ENCODE results near the gene CRELD2.

CRELD2 gene

GRCh38 chr22:49899530-49899929 is 18.9 kb upstream of the CRELD2 start:
- no peaks in the 10 kb centered on the region for H3K4me1 ChIP-seq (ENCODE audit: control insufficient read depth in 5 of 5, insufficient read depth in 5 of 5, low read length in 5 of 5)
- no peak overlapping the region for H3K9ac ChIP-seq (ENCODE audit: low read length in 5 of 5)
- peaks cover 0 to 12% (median 2%) of the 10 kb centered on the region in 5 donors for H3K9me3 ChIP-seq (ENCODE audit: control insufficient read depth in 5 of 5, low read length in 5 of 5)
- no peak overlapping the region for H3K27ac ChIP-seq (ENCODE audit: low read depth, low read length)
- H3K4me3 ChIP-seq (ENCODE audit: low read depth in 1 of 5, low read length in 5 of 5) = no peak overlapping the region
- H3K27me3 ChIP-seq (ENCODE audit: control insufficient read depth in 5 of 5, insufficient read depth in 4 of 5, low read length in 5 of 5) = no peaks in the 10 kb centered on the region
- H3K36me3 ChIP-seq (ENCODE audit: control insufficient read depth in 5 of 5, insufficient read depth in 5 of 5, low read length in 5 of 5) = peaks cover 0 to 47% (median 40%) of the 10 kb centered on the region in 5 donors

- peaks cover 0 to 57% (median 43%) of the 10 kb centered on the region in 5 donors for H3K36me3 ChIP-seq (ENCODE audit: control insufficient read depth in 5 of 5, insufficient read depth in 5 of 5, low read length in 5 of 5)
- no peaks in the 10 kb centered on the region for H3K27me3 ChIP-seq (ENCODE audit: control insufficient read depth in 5 of 5, insufficient read depth in 4 of 5, low read length in 5 of 5)
- H3K4me3 ChIP-seq (ENCODE audit: low read depth in 1 of 5, low read length in 5 of 5) = no peak overlapping the region
- peaks cover 0 to 1% (median 0%) of the 10 kb centered on the region in 5 donors for H3K4me1 ChIP-seq (ENCODE audit: control insufficient read depth in 5 of 5, insufficient read depth in 5 of 5, low read length in 5 of 5)
- peaks cover 0 to 12% (median 0%) of the 10 kb centered on the region in 5 donors for H3K9me3 ChIP-seq (ENCODE audit: control insufficient read depth in 5 of 5, low read length in 5 of 5)
- no peak overlapping the region for H3K9ac ChIP-seq (ENCODE audit: low read length in 5 of 5)
- H3K27ac ChIP-seq (ENCODE audit: low read depth, low read length) = no peak overlapping the region
Observed at GRCh38 chr22:49900441-49901230, 17.8 kb upstream of the CRELD2 start.

- Histone ChIP-seq H3K9ac (ENCODE audit: low read length in 5 of 5) (no peak overlapping the region), H3K9me3 (ENCODE audit: control insufficient read depth in 5 of 5, low read length in 5 of 5) (peaks cover 0 to 12% (median 0%) of the 10 kb centered on the region in 5 donors), H3K36me3 (ENCODE audit: control insufficient read depth in 5 of 5, insufficient read depth in 5 of 5, low read length in 5 of 5) (peaks cover 0 to 65% (median 47%) of the 10 kb centered on the region in 5 donors), H3K4me1 (ENCODE audit: control insufficient read depth in 5 of 5, insufficient read depth in 5 of 5, low read length in 5 of 5) (peaks cover 0 to 1% (median 0%) of the 10 kb centered on the region in 5 donors), H3K27ac (ENCODE audit: low read depth, low read length) (no peak overlapping the region), H3K27me3 (ENCODE audit: control insufficient read depth in 5 of 5, insufficient read depth in 4 of 5, low read length in 5 of 5) (no peaks in the 10 kb centered on the region), H3K4me3 (ENCODE audit: low read depth in 1 of 5, low read length in 5 of 5) (no peak overlapping the region)
Observed at GRCh38 chr22:49901457-49901856, 17.0 kb upstream of the CRELD2 start.

GRCh38 chr22:49903322-49904039 is 15.0 kb upstream of the CRELD2 start:
- H3K4me3 ChIP-seq (ENCODE audit: low read depth in 1 of 5, low read length in 5 of 5) = no peak overlapping the region
- H3K4me1 ChIP-seq (ENCODE audit: control insufficient read depth in 5 of 5, insufficient read depth in 5 of 5, low read length in 5 of 5) = peaks cover 0 to 1% (median 0%) of the 10 kb centered on the region in 5 donors
- H3K9me3 ChIP-seq (ENCODE audit: control insufficient read depth in 5 of 5, low read length in 5 of 5) = peaks cover 0 to 6% (median 0%) of the 10 kb centered on the region in 5 donors
- H3K9ac ChIP-seq (ENCODE audit: low read length in 5 of 5) = no peak overlapping the region
- H3K36me3 ChIP-seq (ENCODE audit: control insufficient read depth in 5 of 5, insufficient read depth in 5 of 5, low read length in 5 of 5) = peaks cover 0 to 84% (median 60%) of the 10 kb centered on the region in 5 donors
- H3K27me3 ChIP-seq (ENCODE audit: control insufficient read depth in 5 of 5, insufficient read depth in 4 of 5, low read length in 5 of 5) = no peaks in the 10 kb centered on the region
- H3K27ac ChIP-seq (ENCODE audit: low read depth, low read length) = no peak overlapping the region

- Histone ChIP-seq H3K27me3 (ENCODE audit: control insufficient read depth in 5 of 5, insufficient read depth in 4 of 5, low read length in 5 of 5) (no peaks in the 10 kb centered on the region), H3K36me3 (ENCODE audit: control insufficient read depth in 5 of 5, insufficient read depth in 5 of 5, low read length in 5 of 5) (peaks cover 0 to 88% (median 62%) of the 10 kb centered on the region in 5 donors), H3K9ac (ENCODE audit: low read length in 5 of 5) (no peak overlapping the region), H3K4me1 (ENCODE audit: control insufficient read depth in 5 of 5, insufficient read depth in 5 of 5, low read length in 5 of 5) (peaks cover 0 to 1% (median 0%) of the 10 kb centered on the region in 5 donors), H3K4me3 (ENCODE audit: low read depth in 1 of 5, low read length in 5 of 5) (no peak overlapping the region), H3K27ac (ENCODE audit: low read depth, low read length) (no peak overlapping the region), H3K9me3 (ENCODE audit: control insufficient read depth in 5 of 5, low read length in 5 of 5) (peaks cover 0 to 6% (median 0%) of the 10 kb centered on the region in 5 donors)
Observed at GRCh38 chr22:49904040-49904369, 14.4 kb upstream of the CRELD2 start.

- Histone ChIP-seq H3K36me3 (ENCODE audit: control insufficient read depth in 5 of 5, insufficient read depth in 5 of 5, low read length in 5 of 5) (peaks cover 0 to 94% (median 70%) of the 10 kb centered on the region in 5 donors), H3K27me3 (ENCODE audit: control insufficient read depth in 5 of 5, insufficient read depth in 4 of 5, low read length in 5 of 5) (no peaks in the 10 kb centered on the region), H3K4me3 (ENCODE audit: low read depth in 1 of 5, low read length in 5 of 5) (no peak overlapping the region), H3K4me1 (ENCODE audit: control insufficient read depth in 5 of 5, insufficient read depth in 5 of 5, low read length in 5 of 5) (peaks cover 0 to 1% (median 0%) of the 10 kb centered on the region in 5 donors), H3K27ac (ENCODE audit: low read depth, low read length) (no peak overlapping the region), H3K9ac (ENCODE audit: low read length in 5 of 5) (peak overlapping the region in 1 of 5 donors; percentile 38), H3K9me3 (ENCODE audit: control insufficient read depth in 5 of 5, low read length in 5 of 5) (peaks cover 0 to 6% (median 0%) of the 10 kb centered on the region in 5 donors)
Observed at GRCh38 chr22:49905465-49905864, 13.0 kb upstream of the CRELD2 start.

GRCh38 chr22:49906071-49906798 is 12.2 kb upstream of the CRELD2 start:
- Histone ChIP-seq H3K9ac (ENCODE audit: low read length in 5 of 5) (no peak overlapping the region), H3K4me1 (ENCODE audit: control insufficient read depth in 5 of 5, insufficient read depth in 5 of 5, low read length in 5 of 5) (peaks cover 0 to 1% (median 0%) of the 10 kb centered on the region in 5 donors), H3K36me3 (ENCODE audit: control insufficient read depth in 5 of 5, insufficient read depth in 5 of 5, low read length in 5 of 5) (peaks cover 0 to 94% (median 66%) of the 10 kb centered on the region in 5 donors), H3K27me3 (ENCODE audit: control insufficient read depth in 5 of 5, insufficient read depth in 4 of 5, low read length in 5 of 5) (no peaks in the 10 kb centered on the region), H3K9me3 (ENCODE audit: control insufficient read depth in 5 of 5, low read length in 5 of 5) (peaks cover 0 to 6% (median 0%) of the 10 kb centered on the region in 5 donors), H3K27ac (ENCODE audit: low read depth, low read length) (no peak overlapping the region), H3K4me3 (ENCODE audit: low read depth in 1 of 5, low read length in 5 of 5) (no peak overlapping the region)

- Histone ChIP-seq H3K4me1 (ENCODE audit: control insufficient read depth in 5 of 5, insufficient read depth in 5 of 5, low read length in 5 of 5) (peaks cover 0 to 1% (median 0%) of the 10 kb centered on the region in 5 donors), H3K9ac (ENCODE audit: low read length in 5 of 5) (no peak overlapping the region), H3K36me3 (ENCODE audit: control insufficient read depth in 5 of 5, insufficient read depth in 5 of 5, low read length in 5 of 5) (peaks cover 0 to 88% (median 60%) of the 10 kb centered on the region in 5 donors), H3K27ac (ENCODE audit: low read depth, low read length) (no peak overlapping the region), H3K4me3 (ENCODE audit: low read depth in 1 of 5, low read length in 5 of 5) (no peak overlapping the region), H3K9me3 (ENCODE audit: control insufficient read depth in 5 of 5, low read length in 5 of 5) (peaks cover 0 to 2% (median 0%) of the 10 kb centered on the region in 5 donors), H3K27me3 (ENCODE audit: control insufficient read depth in 5 of 5, insufficient read depth in 4 of 5, low read length in 5 of 5) (no peaks in the 10 kb centered on the region)
Observed at GRCh38 chr22:49906799-49907290, 11.6 kb upstream of the CRELD2 start.

- H3K4me1 ChIP-seq (ENCODE audit: control insufficient read depth in 5 of 5, insufficient read depth in 5 of 5, low read length in 5 of 5) = peaks cover 0 to 1% (median 0%) of the 10 kb centered on the region in 5 donors
- H3K9me3 ChIP-seq (ENCODE audit: control insufficient read depth in 5 of 5, low read length in 5 of 5) = no peaks in the 10 kb centered on the region
- no peaks in the 10 kb centered on the region for H3K27me3 ChIP-seq (ENCODE audit: control insufficient read depth in 5 of 5, insufficient read depth in 4 of 5, low read length in 5 of 5)
- H3K9ac ChIP-seq (ENCODE audit: low read length in 5 of 5) = no peak overlapping the region
- peaks cover 0 to 88% (median 59%) of the 10 kb centered on the region in 5 donors for H3K36me3 ChIP-seq (ENCODE audit: control insufficient read depth in 5 of 5, insufficient read depth in 5 of 5, low read length in 5 of 5)
- H3K4me3 ChIP-seq (ENCODE audit: low read depth in 1 of 5, low read length in 5 of 5) = no peak overlapping the region
- H3K27ac ChIP-seq (ENCODE audit: low read depth, low read length) = no peak overlapping the region
Observed at GRCh38 chr22:49907807-49908206, 10.6 kb upstream of the CRELD2 start.

All from subcutaneous abdominal adipose tissue (tissue), 5 donors.